IMR-90 (cell line): Measurements from ENCODE around the gene NIF3L1. TPM values are rescaled to one million over a fixed set of nuclear protein-coding genes. Genes with fewer than 3 reads are reported as not detected.

Source experiments
- ATAC-seq: fragments of 200-7000 bp; cut with Tn5 transposase; 2 replicates; pipeline ENCODE4 v1.9.1; 2020; ENCODE audit warnings: low read depth, mild to moderate bottlenecking, moderate library complexity
- BruUV-seq: library from RNA; stranded (reverse); fragments of 400-500 nt; replicated peaks from 2 replicates; lab custom pipeline; 2021; lab: Mats Ljungman, UMichigan
- CTCF ChIA-PET: fragments of 300-600 bp; formaldehyde crosslinking; extraction: SDS; loops from one replicate; lab custom pipeline; 2021; ENCODE audit warnings: antibody characterized with exemption; lab: Yijun Ruan, JAX
- POLR2A ChIA-PET: fragments of 300-600 bp; sonication (Branson Sonifier 250); formaldehyde crosslinking; loops from one replicate; lab custom pipeline; 2022; ENCODE audit warnings: antibody characterized with exemption; ENCODE audit not compliant: unreplicated experiment; lab: Charles Lee
- DNase-seq: peaks from one replicate; pipeline ENCODE4 v3.0.0; 2013
- H2AFZ ChIP-seq: replicated peaks from 2 replicates; pipeline ENCODE3; 2013; ENCODE audit warnings: low read length, mild to moderate bottlenecking; ENCODE audit not compliant: poor library complexity
- H2AK5ac ChIP-seq: 2 replicates; pipeline ENCODE4 v1.6.1; 2013; ENCODE audit warnings: low read depth, low read length, inconsistent platforms
- H2AK9ac ChIP-seq: replicated peaks from 2 replicates; pipeline ENCODE3; 2013; ENCODE audit warnings: mild to moderate bottlenecking, low read depth, low read length, moderate library complexity; ENCODE audit not compliant: poor library complexity
- H2BK120ac ChIP-seq: 2 replicates; pipeline ENCODE4 v1.6.1; 2013; ENCODE audit warnings: low read depth, low read length, inconsistent platforms
- H2BK15ac ChIP-seq: 3 replicates; pipeline ENCODE4 v1.6.1; 2013; ENCODE audit warnings: low read depth, low read length, inconsistent platforms
- H2BK20ac ChIP-seq: 2 replicates; pipeline ENCODE4 v1.6.1; 2013; ENCODE audit warnings: low read depth, mild to moderate bottlenecking, inconsistent platforms, low read length, moderate library complexity
- H2BK5ac ChIP-seq: 2 replicates; pipeline ENCODE4 v1.6.1; 2013; ENCODE audit warnings: mild to moderate bottlenecking, low read depth, low read length, inconsistent platforms; ENCODE audit not compliant: poor library complexity, severe bottlenecking
- H3K14ac ChIP-seq: replicated peaks from 2 replicates; pipeline ENCODE4 v1.6.1; 2013; ENCODE audit warnings: low read depth, low read length, inconsistent platforms
- H3K18ac ChIP-seq: 2 replicates; pipeline ENCODE4 v1.6.1; 2013; ENCODE audit warnings: low read depth, low read length, control low read depth
- H3K23ac ChIP-seq: 2 replicates; pipeline ENCODE4 v1.6.1; 2013; ENCODE audit warnings: low read depth, low read length, inconsistent platforms
- H3K27ac ChIP-seq: 2 replicates; pipeline ENCODE4 v1.5.1; 2013; ENCODE audit warnings: mild to moderate bottlenecking, control low read depth, low read length; ENCODE audit not compliant: insufficient read depth
- H3K27me3 ChIP-seq: 2 replicates; pipeline ENCODE4 v1.6.1; 2013; ENCODE audit warnings: low read length; ENCODE audit not compliant: control insufficient read depth, insufficient read depth
- H3K36me3 ChIP-seq: 2 replicates; pipeline ENCODE4 v1.6.1; 2013; ENCODE audit warnings: low read length, mixed read lengths; ENCODE audit not compliant: control insufficient read depth, insufficient read depth
- H3K4ac ChIP-seq: 2 replicates; pipeline ENCODE4 v1.6.1; 2013; ENCODE audit warnings: low read depth, low read length, inconsistent platforms
- H3K4me1 ChIP-seq: 2 replicates; pipeline ENCODE4 v1.6.1; 2013; ENCODE audit warnings: low read length, mixed read lengths; ENCODE audit not compliant: control insufficient read depth, insufficient read depth
- H3K4me2 ChIP-seq: 2 replicates; pipeline ENCODE4 v1.6.1; 2013; ENCODE audit warnings: low read depth, mild to moderate bottlenecking, control low read depth, low read length, moderate library complexity
- H3K4me3 ChIP-seq: 2 replicates; pipeline ENCODE4 v1.5.1; 2013; ENCODE audit warnings: low read depth, mild to moderate bottlenecking, control low read depth, low read length, moderate library complexity; ENCODE audit not compliant: insufficient read depth
- H3K56ac ChIP-seq: 2 replicates; pipeline ENCODE4 v1.6.1; 2013; ENCODE audit warnings: low read length, inconsistent platforms; ENCODE audit not compliant: insufficient read depth; ENCODE audit errors: extremely low read depth
- H3K79me1 ChIP-seq, 2 experiments: 2 replicates each; pipeline ENCODE4 v1.6.1; 2013; ENCODE audit warnings: low read length in 2 of 2, inconsistent platforms in 1 of 2, low read depth in 1 of 2
- H3K9ac ChIP-seq: 2 replicates; pipeline ENCODE4 v1.6.1; 2013; ENCODE audit warnings: low read depth, low read length, control low read depth
- H3K9me1 ChIP-seq: 2 replicates; pipeline ENCODE4 v1.6.1; 2013; ENCODE audit warnings: low read length, inconsistent platforms; ENCODE audit not compliant: insufficient read depth
- H3K9me3 ChIP-seq: 2 replicates; pipeline ENCODE4 v1.6.1; 2013; ENCODE audit warnings: low read length; ENCODE audit not compliant: control insufficient read depth, insufficient read depth
- H4K20me1 ChIP-seq: 2 replicates; pipeline ENCODE4 v1.6.1; 2013; ENCODE audit warnings: low read length, inconsistent platforms; ENCODE audit not compliant: insufficient read depth
- H4K5ac ChIP-seq: 2 replicates; pipeline ENCODE4 v1.6.1; 2013; ENCODE audit warnings: mild to moderate bottlenecking, low read depth, low read length, control low read depth
- H4K8ac ChIP-seq, 2 experiments: 2 replicates each; pipeline ENCODE4 v1.6.1; 2013; ENCODE audit warnings: low read depth in 2 of 2, low read length in 2 of 2, control low read depth in 1 of 2, inconsistent platforms in 1 of 2
- H4K91ac ChIP-seq: 2 replicates; pipeline ENCODE4 v1.6.1; 2013; ENCODE audit warnings: low read depth, low read length, inconsistent platforms; ENCODE audit not compliant: insufficient read depth
- CTCF ChIP-seq: conservative IDR thresholded peaks from 2 replicates; pipeline ENCODE4 v1.5.1; 2012; ENCODE audit warnings: mild to moderate bottlenecking, low read depth, low read length, improper control_type of control experiment
- MAFK ChIP-seq: IDR thresholded peaks from 2 replicates; pipeline ENCODE4 v1.6.1; 2012; ENCODE audit warnings: low read depth, low read length, improper control_type of control experiment
- POLR2A ChIP-seq: IDR thresholded peaks from 2 replicates; pipeline ENCODE4 v1.6.1; 2012; ENCODE audit warnings: mild to moderate bottlenecking, low read depth, low read length
- WGBS, 2 experiments: methylation state at CpG; one replicate each; pipeline versions ENCODE4 v1.1.5 to v1.1.7; 2013; ENCODE audit warnings: missing lambda C conversion rate in 2 of 2; ENCODE audit not compliant: insufficient read length in 1 of 2; ENCODE audit errors: extremely low coverage in 2 of 2; 5-methylcytosine and 5-hydroxymethylcytosine counted together
- dilution Hi-C: fragments of 300-500 bp; cut with HindIII; formaldehyde crosslinking; loops from one replicate; pipeline ENCODE4 v1.14.3; 2018; ENCODE audit warnings: low sequenced_read_pairs; ENCODE audit not compliant: unreplicated experiment
- in situ Hi-C: fragments of 300-500 bp; cut with MboI; formaldehyde crosslinking; loops from 3 replicates; pipeline ENCODE4 v1.14.3; 2019; ENCODE audit warnings: low sequenced_read_pairs, inconsistent platforms, mixed read lengths
- intact Hi-C: fragments of 100-400 bp; cut with micrococcal nuclease; formaldehyde crosslinking; loops from 2 replicates; pipeline ENCODE4 v1.10.0; 2022
- polyA plus RNA-seq, 3 experiments: library from polyadenylated mRNA; depleted of rRNA; stranded (reverse); fragments of >200 nt; gene quantifications; 2 replicates each; pipeline ENCODE4 v1.2.3, GENCODE V29; 2012; ENCODE audit warnings: low replicate concordance in 1 of 3
- total RNA-seq: library from RNA; depleted of rRNA; stranded (reverse); fragments of >200 nt; gene quantifications from 2 replicates; pipeline ENCODE4 v1.2.3, GENCODE V29; 2012
- TF ChIP-seq, protein P1 (sequence below): fragments of 150-350 bp; IDR thresholded peaks from 2 replicates; pipeline ENCODE4 v1.6.1; 2017; ENCODE audit warnings: mild to moderate bottlenecking, antibody characterized with exemption, low read length, low read depth

Gene NIF3L1
- total and polyA plus RNA-seq, 2 of the 4 experiments (the other 2 are of a cell fraction), result 43.0 to 54.6 TPM

DNA sequence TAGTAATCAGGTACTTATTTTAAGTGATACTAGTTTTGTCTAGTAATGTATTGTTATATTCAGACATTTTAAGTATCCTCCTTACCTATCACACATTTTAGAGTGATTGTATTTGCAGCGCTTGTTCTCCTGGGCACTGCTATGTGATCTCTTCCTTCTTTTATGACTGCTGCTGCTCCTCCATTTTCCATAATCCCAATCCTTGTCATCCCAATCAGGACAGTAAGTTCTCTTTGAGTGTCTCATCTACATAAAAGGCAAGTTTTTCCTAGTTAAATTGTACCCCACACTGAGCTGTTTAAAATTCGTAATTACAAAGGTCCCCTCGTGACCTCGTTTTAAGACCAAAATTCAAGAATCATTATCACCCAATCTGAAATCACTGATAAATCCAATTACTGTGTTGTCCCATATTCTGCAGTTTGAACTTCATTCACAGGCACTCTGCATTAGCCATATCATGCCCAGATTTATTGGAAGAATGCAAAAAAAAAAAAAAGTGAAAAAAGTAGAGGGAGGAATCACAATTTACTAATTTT lies 27.5 kb upstream of the NIF3L1 start:
- POLR2A ChIA-PET, result no interaction called here
- Histone ChIP-seq H3K27me3 (no peaks in the 10 kb centered on the region), H2BK5ac (peak overlapping the region; percentile 11), H3K9ac (peak overlapping the region; percentile 36; the same call in 1 of the 2 replicates), H2BK15ac (no peak overlapping the region), H3K79me1 (peaks cover 11 to 41% of the 10 kb centered on the region in 2 experiments), H3K14ac (no peak overlapping the region), H4K91ac (no peak overlapping the region), H3K23ac (no peak overlapping the region), H2AK5ac (no peak overlapping the region), H4K8ac (no peak overlapping the region), H3K4me3 (peak overlapping the region; percentile 6; the same call in 1 of the 2 replicates), H2BK20ac (no peak overlapping the region), H2BK120ac (no peak overlapping the region), H3K4me2 (peak overlapping the region; percentile 76), H4K20me1 (peaks cover 67% of the 10 kb centered on the region), H2AFZ (no peak overlapping the region), H3K56ac (no peak overlapping the region), H3K4me1 (peaks cover 2% of the 10 kb centered on the region), H3K27ac (no peak overlapping the region), H3K36me3 (peaks cover 26% of the 10 kb centered on the region), H3K4ac (no peak overlapping the region), H3K9me1 (peaks cover 7% of the 10 kb centered on the region), H3K9me3 (no peaks in the 10 kb centered on the region), H4K5ac (no peak overlapping the region), H3K18ac (no peak overlapping the region), H2AK9ac (no peak overlapping the region)
- BruUV-seq, result no TSS peak
- no CpG with 5 or more reads among the region's 4 CpGs for WGBS, 2 experiments
- intact Hi-C loops (loop anchor here (2.0 to 5.0 kb wide), 2 partner anchors 43 to 114 kb away; no protein-coding TSS in a partner anchor), dilution Hi-C loops (no loop called here), in situ Hi-C loops (no loop called here)
- no peak for DNase-seq
- CTCF ChIA-PET, result interaction anchor here (0.9 kb wide), 1 partner anchor 40 kb away, joined by 3 read pairs; no protein-coding TSS in a partner anchor
- ATAC-seq, result no peak
- TF ChIP-seq CTCF, result no peak
- TF ChIP-seq, protein P1, sequence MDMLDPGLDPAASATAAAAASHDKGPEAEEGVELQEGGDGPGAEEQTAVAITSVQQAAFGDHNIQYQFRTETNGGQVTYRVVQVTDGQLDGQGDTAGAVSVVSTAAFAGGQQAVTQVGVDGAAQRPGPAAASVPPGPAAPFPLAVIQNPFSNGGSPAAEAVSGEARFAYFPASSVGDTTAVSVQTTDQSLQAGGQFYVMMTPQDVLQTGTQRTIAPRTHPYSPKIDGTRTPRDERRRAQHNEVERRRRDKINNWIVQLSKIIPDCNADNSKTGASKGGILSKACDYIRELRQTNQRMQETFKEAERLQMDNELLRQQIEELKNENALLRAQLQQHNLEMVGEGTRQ, result no peak
- no peak for TF ChIP-seq MAFK
- TF ChIP-seq POLR2A, result no peak
